ENCODE results near the gene ANO9.
A peak's percentile ranks its signal among the peaks of the same experiment; 100 is the strongest.
"Not testable (repeated sequence)": the region's sequence is repeated elsewhere in the genome, so short reads cannot be mapped to it uniquely, and the experiment has no call there.

ANO9 gene

GRCh38 chr11:429931-430456 lies 11.8 kb downstream of the ANO9 start:
- no peak overlapping the region for H3K9ac ChIP-seq (ENCODE audit: low read length)
- no peaks in the 10 kb centered on the region for H3K4me1 ChIP-seq (ENCODE audit: control insufficient read depth, insufficient read depth, low read length)
- H3K27ac ChIP-seq (ENCODE audit: low read depth, low read length) = no peak overlapping the region
- H3K36me3 ChIP-seq (ENCODE audit: control insufficient read depth, insufficient read depth, low read length) = no peaks in the 10 kb centered on the region
- no peak overlapping the region for H3K4me3 ChIP-seq (ENCODE audit: low read depth, low read length)
- no peaks in the 10 kb centered on the region for H3K9me3 ChIP-seq (ENCODE audit: control insufficient read depth, insufficient read depth, low read depth, low read length)
- no peaks in the 10 kb centered on the region for H3K27me3 ChIP-seq (ENCODE audit: control insufficient read depth, insufficient read depth, low read length)

GRCh38 chr11:429391-429790 lies 12.4 kb downstream of the ANO9 start:
- H3K27me3 ChIP-seq (ENCODE audit: control insufficient read depth, insufficient read depth, low read length) = peaks cover under 1% of the 10 kb centered on the region; the same call in 1 of the 2 replicates
- H3K9me3 ChIP-seq (ENCODE audit: control insufficient read depth, insufficient read depth, low read depth, low read length) = no peaks in the 10 kb centered on the region
- no peak overlapping the region for H3K27ac ChIP-seq (ENCODE audit: low read depth, low read length)
- no peak overlapping the region for H3K4me3 ChIP-seq (ENCODE audit: low read depth, low read length)
- H3K4me1 ChIP-seq (ENCODE audit: control insufficient read depth, insufficient read depth, low read length) = no peaks in the 10 kb centered on the region
- no peak overlapping the region for H3K9ac ChIP-seq (ENCODE audit: low read length)
- H3K36me3 ChIP-seq (ENCODE audit: control insufficient read depth, insufficient read depth, low read length) = no peaks in the 10 kb centered on the region

GRCh38 chr11:428295-428694 lies 13.5 kb downstream of the ANO9 start:
- Histone ChIP-seq H3K9ac (ENCODE audit: low read length) (no peak overlapping the region), H3K27me3 (ENCODE audit: control insufficient read depth, insufficient read depth, low read length) (peaks cover 4% of the 10 kb centered on the region; the same call in 1 of the 2 replicates), H3K4me3 (ENCODE audit: low read depth, low read length) (no peak overlapping the region), H3K9me3 (ENCODE audit: control insufficient read depth, insufficient read depth, low read depth, low read length) (no peaks in the 10 kb centered on the region), H3K27ac (ENCODE audit: low read depth, low read length) (no peak overlapping the region), H3K4me1 (ENCODE audit: control insufficient read depth, insufficient read depth, low read length) (no peaks in the 10 kb centered on the region), H3K36me3 (ENCODE audit: control insufficient read depth, insufficient read depth, low read length) (no peaks in the 10 kb centered on the region)

- H3K27me3 ChIP-seq (ENCODE audit: control insufficient read depth, insufficient read depth, low read length) = peaks cover 4% of the 10 kb centered on the region; the same call in 1 of the 2 replicates
- no peaks in the 10 kb centered on the region for H3K36me3 ChIP-seq (ENCODE audit: control insufficient read depth, insufficient read depth, low read length)
- no peak overlapping the region for H3K27ac ChIP-seq (ENCODE audit: low read depth, low read length)
- H3K4me1 ChIP-seq (ENCODE audit: control insufficient read depth, insufficient read depth, low read length) = no peaks in the 10 kb centered on the region
- H3K4me3 ChIP-seq (ENCODE audit: low read depth, low read length) = no peak overlapping the region
- no peaks in the 10 kb centered on the region for H3K9me3 ChIP-seq (ENCODE audit: control insufficient read depth, insufficient read depth, low read depth, low read length)
- H3K9ac ChIP-seq (ENCODE audit: low read length) = no peak overlapping the region
Observed at GRCh38 chr11:426851-427250, 15.0 kb downstream of the ANO9 start.

GRCh38 chr11:425301-425700 lies 16.5 kb downstream of the ANO9 start:
- Histone ChIP-seq H3K4me1 (ENCODE audit: control insufficient read depth, insufficient read depth, low read length) (no peaks in the 10 kb centered on the region), H3K36me3 (ENCODE audit: control insufficient read depth, insufficient read depth, low read length) (no peaks in the 10 kb centered on the region), H3K9me3 (ENCODE audit: control insufficient read depth, insufficient read depth, low read depth, low read length) (no peaks in the 10 kb centered on the region), H3K4me3 (ENCODE audit: low read depth, low read length) (no peak overlapping the region), H3K27ac (ENCODE audit: low read depth, low read length) (no peak overlapping the region), H3K27me3 (ENCODE audit: control insufficient read depth, insufficient read depth, low read length) (peaks cover 4% of the 10 kb centered on the region; the same call in 1 of the 2 replicates), H3K9ac (ENCODE audit: low read length) (no peak overlapping the region)

GRCh38 chr11:424766-425165 lies 17.0 kb downstream of the ANO9 start:
- H3K36me3 ChIP-seq (ENCODE audit: control insufficient read depth, insufficient read depth, low read length); H3K4me3 ChIP-seq (ENCODE audit: low read depth, low read length); H3K9ac ChIP-seq (ENCODE audit: low read length); H3K27me3 ChIP-seq (ENCODE audit: control insufficient read depth, insufficient read depth, low read length); H3K4me1 ChIP-seq (ENCODE audit: control insufficient read depth, insufficient read depth, low read length); H3K27ac ChIP-seq (ENCODE audit: low read depth, low read length); H3K9me3 ChIP-seq (ENCODE audit: control insufficient read depth, insufficient read depth, low read depth, low read length): not testable (repeated sequence)

GRCh38 chr11:424232-424631 lies 17.6 kb downstream of the ANO9 start:
- Histone ChIP-seq H3K9ac (ENCODE audit: low read length) (no peak overlapping the region), H3K27ac (ENCODE audit: low read depth, low read length) (no peak overlapping the region), H3K36me3 (ENCODE audit: control insufficient read depth, insufficient read depth, low read length) (no peaks in the 10 kb centered on the region), H3K9me3 (ENCODE audit: control insufficient read depth, insufficient read depth, low read depth, low read length) (no peaks in the 10 kb centered on the region), H3K4me1 (ENCODE audit: control insufficient read depth, insufficient read depth, low read length) (no peaks in the 10 kb centered on the region), H3K4me3 (ENCODE audit: low read depth, low read length) (no peak overlapping the region), H3K27me3 (ENCODE audit: control insufficient read depth, insufficient read depth, low read length) (peaks cover 9% of the 10 kb centered on the region)

GRCh38 chr11:422249-422656 lies 19.6 kb downstream of the ANO9 start:
- Histone ChIP-seq H3K36me3 (ENCODE audit: control insufficient read depth, insufficient read depth, low read length) (no peaks in the 10 kb centered on the region), H3K9me3 (ENCODE audit: control insufficient read depth, insufficient read depth, low read depth, low read length) (no peaks in the 10 kb centered on the region), H3K27me3 (ENCODE audit: control insufficient read depth, insufficient read depth, low read length) (peaks cover 28% of the 10 kb centered on the region), H3K27ac (ENCODE audit: low read depth, low read length) (no peak overlapping the region), H3K4me3 (ENCODE audit: low read depth, low read length) (no peak overlapping the region), H3K4me1 (ENCODE audit: control insufficient read depth, insufficient read depth, low read length) (peaks cover 5% of the 10 kb centered on the region; the same call in 1 of the 2 replicates), H3K9ac (ENCODE audit: low read length) (no peak overlapping the region)

- Histone ChIP-seq H3K36me3 (ENCODE audit: control insufficient read depth, insufficient read depth, low read length) (no peaks in the 10 kb centered on the region), H3K4me1 (ENCODE audit: control insufficient read depth, insufficient read depth, low read length) (peaks cover 10% of the 10 kb centered on the region), H3K4me3 (ENCODE audit: low read depth, low read length) (no peak overlapping the region), H3K9me3 (ENCODE audit: control insufficient read depth, insufficient read depth, low read depth, low read length) (no peaks in the 10 kb centered on the region), H3K9ac (ENCODE audit: low read length) (no peak overlapping the region), H3K27me3 (ENCODE audit: control insufficient read depth, insufficient read depth, low read length) (peaks cover 41% of the 10 kb centered on the region), H3K27ac (ENCODE audit: low read depth, low read length) (no peak overlapping the region)
Observed at GRCh38 chr11:420911-421321, 20.9 kb downstream of the ANO9 start.

GRCh38 chr11:420054-420910 lies 21.5 kb downstream of the ANO9 start:
- Histone ChIP-seq H3K4me3 (ENCODE audit: low read depth, low read length) (no peak overlapping the region), H3K27ac (ENCODE audit: low read depth, low read length) (no peak overlapping the region), H3K27me3 (ENCODE audit: control insufficient read depth, insufficient read depth, low read length) (peaks cover 47% of the 10 kb centered on the region), H3K36me3 (ENCODE audit: control insufficient read depth, insufficient read depth, low read length) (no peaks in the 10 kb centered on the region), H3K9ac (ENCODE audit: low read length) (no peak overlapping the region), H3K4me1 (ENCODE audit: control insufficient read depth, insufficient read depth, low read length) (peaks cover 16% of the 10 kb centered on the region), H3K9me3 (ENCODE audit: control insufficient read depth, insufficient read depth, low read depth, low read length) (no peaks in the 10 kb centered on the region)

GRCh38 chr11:419248-420005 lies 22.4 kb downstream of the ANO9 start:
- peak overlapping the region; percentile 10 for H3K9ac ChIP-seq (ENCODE audit: low read length)
- H3K36me3 ChIP-seq (ENCODE audit: control insufficient read depth, insufficient read depth, low read length) = no peaks in the 10 kb centered on the region
- peaks cover 50% of the 10 kb centered on the region for H3K27me3 ChIP-seq (ENCODE audit: control insufficient read depth, insufficient read depth, low read length)
- H3K4me3 ChIP-seq (ENCODE audit: low read depth, low read length) = no peak overlapping the region
- H3K27ac ChIP-seq (ENCODE audit: low read depth, low read length) = no peak overlapping the region
- no peaks in the 10 kb centered on the region for H3K9me3 ChIP-seq (ENCODE audit: control insufficient read depth, insufficient read depth, low read depth, low read length)
- peaks cover 20% of the 10 kb centered on the region for H3K4me1 ChIP-seq (ENCODE audit: control insufficient read depth, insufficient read depth, low read length)

All from HUES6 (cell line).